Measurements from ENCODE around the gene HRH2. TPM values are rescaled to one million over a fixed set of nuclear protein-coding genes. Genes with fewer than 3 reads are reported as not detected.

Gene HRH2
- total RNA-seq, 1 donor from 2014 or later: 2.9 TPM

DNA sequence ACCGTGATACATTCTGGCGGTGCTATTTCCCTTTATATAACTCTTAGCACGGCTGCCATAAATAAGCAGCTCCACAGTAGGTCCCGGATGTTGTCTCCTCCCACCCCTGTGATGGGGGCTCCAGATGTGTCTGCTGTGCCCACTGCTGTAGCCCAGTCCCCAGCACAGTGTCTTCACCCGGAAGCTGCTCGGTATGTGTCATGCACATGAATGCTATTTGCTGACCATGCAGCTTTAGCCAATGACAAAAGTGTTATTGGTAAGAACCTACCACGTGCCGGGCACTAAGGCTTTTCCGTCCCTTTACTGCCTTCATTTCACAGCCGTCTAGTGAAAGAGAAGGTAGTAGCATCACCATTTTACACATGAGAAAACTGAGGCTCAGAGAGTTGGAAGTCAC lies 20.2 kb downstream of the HRH2 start:
- H3K36me3 Mint-ChIP-seq: no peaks in the 10 kb centered on the region
- H3K27me3 Mint-ChIP-seq: peaks cover 54% of the 10 kb centered on the region
- TF ChIP-seq, protein P1, sequence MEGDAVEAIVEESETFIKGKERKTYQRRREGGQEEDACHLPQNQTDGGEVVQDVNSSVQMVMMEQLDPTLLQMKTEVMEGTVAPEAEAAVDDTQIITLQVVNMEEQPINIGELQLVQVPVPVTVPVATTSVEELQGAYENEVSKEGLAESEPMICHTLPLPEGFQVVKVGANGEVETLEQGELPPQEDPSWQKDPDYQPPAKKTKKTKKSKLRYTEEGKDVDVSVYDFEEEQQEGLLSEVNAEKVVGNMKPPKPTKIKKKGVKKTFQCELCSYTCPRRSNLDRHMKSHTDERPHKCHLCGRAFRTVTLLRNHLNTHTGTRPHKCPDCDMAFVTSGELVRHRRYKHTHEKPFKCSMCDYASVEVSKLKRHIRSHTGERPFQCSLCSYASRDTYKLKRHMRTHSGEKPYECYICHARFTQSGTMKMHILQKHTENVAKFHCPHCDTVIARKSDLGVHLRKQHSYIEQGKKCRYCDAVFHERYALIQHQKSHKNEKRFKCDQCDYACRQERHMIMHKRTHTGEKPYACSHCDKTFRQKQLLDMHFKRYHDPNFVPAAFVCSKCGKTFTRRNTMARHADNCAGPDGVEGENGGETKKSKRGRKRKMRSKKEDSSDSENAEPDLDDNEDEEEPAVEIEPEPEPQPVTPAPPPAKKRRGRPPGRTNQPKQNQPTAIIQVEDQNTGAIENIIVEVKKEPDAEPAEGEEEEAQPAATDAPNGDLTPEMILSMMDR (conservative IDR thresholded peaks at IDR 0.05): no peak
- no peaks in the 10 kb centered on the region for H3K4me1 Mint-ChIP-seq (ENCODE audit: unreplicated experiment)
- no peaks in the 10 kb centered on the region for H3K9me3 Mint-ChIP-seq
- no peak for DNase-seq (ENCODE audit: extremely low spot score, unreplicated experiment)
- no peak overlapping the region for H3K4me3 Mint-ChIP-seq
- no peak overlapping the region for H3K27ac Mint-ChIP-seq

DNA sequence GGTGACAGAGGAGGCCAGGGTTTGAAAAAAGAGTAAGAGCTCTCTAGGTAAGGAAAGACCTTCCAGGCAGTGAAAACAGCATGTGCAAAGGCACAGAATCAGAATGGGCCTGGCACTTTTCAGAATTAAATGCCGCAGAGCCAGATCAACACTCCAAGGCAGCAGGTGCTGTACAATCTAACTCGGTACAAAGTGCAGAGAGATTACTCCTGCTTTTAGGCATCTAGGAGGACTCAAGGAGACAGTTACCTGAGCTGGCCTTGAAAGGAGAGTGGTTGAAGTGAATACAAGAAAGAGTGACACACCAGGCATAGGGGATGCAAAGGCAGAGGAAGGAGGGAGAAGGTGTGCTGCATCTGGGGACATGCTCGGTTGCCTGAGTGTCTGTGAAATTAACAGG lies 21.5 kb downstream of the HRH2 start:
- no peak overlapping the region for H3K4me3 Mint-ChIP-seq
- H3K4me1 Mint-ChIP-seq (ENCODE audit: unreplicated experiment): no peaks in the 10 kb centered on the region
- peaks cover 51% of the 10 kb centered on the region for H3K27me3 Mint-ChIP-seq
- H3K27ac Mint-ChIP-seq: no peak overlapping the region
- DNase-seq (ENCODE audit: extremely low spot score, unreplicated experiment): no peak
- no peaks in the 10 kb centered on the region for H3K9me3 Mint-ChIP-seq
- H3K36me3 Mint-ChIP-seq: no peaks in the 10 kb centered on the region
- TF ChIP-seq, protein P1 (conservative IDR thresholded peaks at IDR 0.05): no peak

DNA sequence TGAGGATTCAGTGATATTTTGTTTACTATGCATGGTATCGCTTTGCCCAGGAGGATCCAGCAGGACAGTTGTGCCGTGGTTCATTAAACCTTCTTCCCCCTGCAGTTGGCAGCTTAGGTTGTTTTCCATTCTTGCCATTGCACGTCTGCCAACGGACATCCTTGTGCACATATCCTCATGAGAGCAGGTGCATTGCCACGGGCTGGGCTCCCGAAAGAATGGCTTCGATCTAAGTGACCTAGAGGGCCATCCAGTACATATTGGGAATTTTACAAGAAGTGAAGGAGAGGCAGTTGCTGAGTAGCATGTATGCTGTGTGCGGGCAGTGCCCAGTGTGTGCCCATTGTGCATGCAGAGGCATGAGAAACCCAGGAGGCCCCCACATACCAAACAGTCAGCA lies 22.1 kb downstream of the HRH2 start:
- TF ChIP-seq, protein P1 (conservative IDR thresholded peaks at IDR 0.05): no peak
- Mint-ChIP-seq H3K27me3 (peaks cover 55% of the 10 kb centered on the region), H3K27ac (no peak overlapping the region), H3K9me3 (no peaks in the 10 kb centered on the region), H3K36me3 (no peaks in the 10 kb centered on the region), H3K4me1 (ENCODE audit: unreplicated experiment) (no peaks in the 10 kb centered on the region), H3K4me3 (no peak overlapping the region)
- DNase-seq (ENCODE audit: extremely low spot score, unreplicated experiment): no peak

DNA sequence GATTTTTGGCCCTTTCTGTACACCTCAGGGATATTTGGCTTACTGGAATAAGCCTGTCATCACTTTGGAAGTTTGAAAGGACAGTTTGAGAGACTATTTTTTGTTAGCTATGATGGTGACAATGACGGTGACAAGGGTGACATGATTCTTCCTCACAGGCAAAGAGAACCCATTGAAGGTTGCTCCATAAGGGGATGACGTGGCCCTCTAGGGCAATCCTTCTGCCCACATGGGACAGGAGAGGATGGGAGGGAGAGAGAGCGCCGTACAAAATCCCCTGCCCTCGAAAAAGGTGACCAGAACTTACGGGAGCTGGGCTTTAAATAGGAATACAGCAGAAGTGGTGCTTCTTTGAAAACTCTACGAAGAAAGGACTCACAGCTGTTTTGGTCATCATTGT lies 22.6 kb downstream of the HRH2 start:
- Mint-ChIP-seq H3K27ac (no peak overlapping the region), H3K27me3 (peaks cover 51% of the 10 kb centered on the region), H3K4me3 (no peak overlapping the region), H3K4me1 (ENCODE audit: unreplicated experiment) (no peaks in the 10 kb centered on the region), H3K36me3 (no peaks in the 10 kb centered on the region), H3K9me3 (no peaks in the 10 kb centered on the region)
- TF ChIP-seq, protein P1 (conservative IDR thresholded peaks at IDR 0.05): no peak
- DNase-seq (ENCODE audit: extremely low spot score, unreplicated experiment): no peak

DNA sequence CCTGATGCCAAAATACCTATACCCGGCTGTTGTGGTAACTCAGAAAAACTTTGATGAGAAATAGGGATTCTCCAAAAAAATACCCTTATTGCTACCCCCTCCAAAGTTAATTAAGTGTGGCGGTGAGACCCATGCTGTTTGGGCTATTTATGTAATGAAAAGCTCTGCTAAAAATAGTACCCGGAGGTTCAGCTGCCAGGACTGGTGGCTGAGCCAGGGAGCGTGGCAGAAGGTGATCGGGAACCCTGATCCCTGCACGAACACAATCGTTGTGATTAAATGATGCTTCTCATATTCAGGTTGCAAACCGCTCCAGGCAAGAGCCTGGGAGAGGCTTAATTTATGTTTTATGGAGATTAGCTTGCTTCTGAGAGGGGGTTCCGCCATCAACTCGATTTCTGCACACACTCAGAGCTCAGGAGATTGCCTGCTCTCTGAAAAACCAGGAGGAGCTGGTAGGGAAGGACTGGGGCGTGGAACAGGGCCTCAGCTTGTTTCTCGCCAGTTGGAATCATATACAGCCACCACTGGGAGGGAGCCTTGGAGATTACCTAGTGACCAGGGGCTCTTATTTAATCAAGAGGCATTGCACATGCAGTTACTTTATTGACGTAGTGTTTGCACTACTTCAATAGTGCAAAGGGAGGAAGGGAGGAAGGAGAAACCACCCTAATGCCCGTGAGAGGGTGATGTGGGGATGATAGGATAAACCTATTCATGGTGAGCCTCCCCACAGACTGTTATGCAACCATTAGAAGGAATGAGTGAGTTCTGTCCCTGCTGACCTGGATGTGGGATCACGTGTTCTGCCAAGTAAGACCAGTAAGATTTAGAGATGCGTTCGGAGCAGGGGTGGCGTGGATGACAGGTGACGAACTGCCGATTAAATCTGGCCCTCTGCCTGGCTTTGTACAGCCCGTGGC lies 23.4 kb downstream of the HRH2 start:
- Mint-ChIP-seq H3K27ac (no peak overlapping the region), H3K36me3 (no peaks in the 10 kb centered on the region), H3K9me3 (no peaks in the 10 kb centered on the region), H3K4me3 (no peak overlapping the region), H3K4me1 (ENCODE audit: unreplicated experiment) (no peaks in the 10 kb centered on the region), H3K27me3 (peaks cover 43% of the 10 kb centered on the region)
- TF ChIP-seq, protein P1 (conservative IDR thresholded peaks at IDR 0.05): no peak
- DNase-seq (ENCODE audit: extremely low spot score, unreplicated experiment): no peak
